Mucosa of rectum (tissue), 2 donors: Measurements from ENCODE around the gene CRYZL1.
"Not testable (repeated sequence)": the region's sequence is repeated elsewhere in the genome, so short reads cannot be mapped to it uniquely, and the experiment has no call there.

Source experiments
- H3K27ac ChIP-seq, 2 donors: one replicate each; pipeline ENCODE4 v1.7.0; 2013; ENCODE audit warnings: inconsistent platforms in 2 of 2, low read depth in 2 of 2, low read length in 2 of 2
- H3K27me3 ChIP-seq, 2 donors: one replicate each; pipeline ENCODE4 v1.7.0; 2013; ENCODE audit warnings: low read length in 2 of 2; ENCODE audit not compliant: control insufficient read depth in 2 of 2, insufficient read depth in 2 of 2
- H3K36me3 ChIP-seq, 2 donors: one replicate each; pipeline ENCODE4 v1.7.0; 2013; ENCODE audit warnings: low read length in 2 of 2; ENCODE audit not compliant: control insufficient read depth in 2 of 2, insufficient read depth in 2 of 2
- H3K4me1 ChIP-seq, 2 donors: one replicate each; pipeline ENCODE4 v1.7.0; 2013; ENCODE audit warnings: low read length in 2 of 2, mild to moderate bottlenecking in 1 of 2; ENCODE audit not compliant: control insufficient read depth in 2 of 2, insufficient read depth in 2 of 2
- H3K4me3 ChIP-seq, 2 donors: one replicate each; pipeline ENCODE4 v1.7.0; 2013; ENCODE audit warnings: low read length in 2 of 2
- H3K9ac ChIP-seq, 2 donors: one replicate each; pipeline ENCODE4 v1.7.0; 2013; ENCODE audit warnings: low read length in 2 of 2, low read depth in 1 of 2, mild to moderate bottlenecking in 1 of 2
- H3K9me3 ChIP-seq, 2 donors: one replicate each; pipeline ENCODE4 v1.7.0; 2013; ENCODE audit warnings: low read length in 2 of 2; ENCODE audit not compliant: control insufficient read depth in 2 of 2
- donor health status: healthy.
- donor health status: Normal muscosa, but diverticular disease.

CRYZL1 gene

DNA sequence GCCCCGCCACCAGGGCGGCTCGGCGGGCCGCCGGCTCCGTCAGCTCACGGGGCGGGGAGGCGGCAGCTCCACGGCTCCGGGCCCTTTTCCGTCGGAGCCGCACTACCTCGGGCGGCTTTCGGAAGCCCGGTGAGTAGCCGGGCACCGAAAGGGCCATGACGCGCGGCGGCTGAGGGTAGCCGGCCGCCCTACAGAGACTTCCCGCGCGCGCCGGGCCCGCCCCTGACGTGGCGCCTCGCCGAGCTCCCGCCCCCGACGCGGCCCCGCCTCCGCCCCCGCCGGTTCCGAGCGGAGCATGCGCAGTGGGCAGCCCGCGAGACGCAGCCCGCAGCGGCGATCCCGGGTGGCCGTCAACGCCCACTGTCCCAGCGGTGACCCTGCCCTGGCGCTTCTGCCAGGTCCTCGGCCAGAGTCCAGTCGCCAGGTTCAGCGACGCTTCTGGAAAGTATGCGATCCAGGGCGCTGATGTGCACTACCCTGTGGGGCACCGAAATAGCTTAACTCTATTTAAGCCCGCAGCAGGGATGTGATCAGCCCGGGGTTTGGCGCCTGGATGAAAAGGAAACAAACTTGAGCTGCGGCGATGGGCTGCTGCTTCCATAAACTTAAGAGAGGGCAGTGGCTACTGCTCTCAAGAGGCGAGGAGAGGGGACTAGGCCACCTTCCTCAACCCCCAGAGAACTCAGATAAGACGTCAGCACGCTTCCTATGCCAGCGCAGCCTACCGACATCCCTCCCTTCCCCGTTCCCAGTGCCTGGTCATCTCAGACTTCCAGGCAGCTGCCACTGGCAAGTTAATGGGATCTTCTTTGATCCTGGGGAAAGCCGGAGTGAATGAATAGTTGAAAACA, 52.8 kb downstream of the CRYZL1 start, which contains the start of gene DONSON:
DONSON (minus strand) TSS at position 200 of the 851 bp plus-strand sequence; CDS start at position 157, 43 bp downstream.
- H3K4me1 ChIP-seq, result peaks cover 0 to 11% of the 10 kb centered on the region in 2 donors
- peak within 1 kb of the TSS; percentile 84 to 93 for H3K4me3 ChIP-seq
- no peaks in the 10 kb centered on the region for H3K9me3 ChIP-seq
- peak within 1 kb of the TSS; percentile 73 to 83 for H3K27ac ChIP-seq
- peak within 1 kb of the TSS; percentile 73 to 87 for H3K9ac ChIP-seq
- no peaks in the 10 kb centered on the region for H3K36me3 ChIP-seq
- no peaks in the 10 kb centered on the region for H3K27me3 ChIP-seq

DNA sequence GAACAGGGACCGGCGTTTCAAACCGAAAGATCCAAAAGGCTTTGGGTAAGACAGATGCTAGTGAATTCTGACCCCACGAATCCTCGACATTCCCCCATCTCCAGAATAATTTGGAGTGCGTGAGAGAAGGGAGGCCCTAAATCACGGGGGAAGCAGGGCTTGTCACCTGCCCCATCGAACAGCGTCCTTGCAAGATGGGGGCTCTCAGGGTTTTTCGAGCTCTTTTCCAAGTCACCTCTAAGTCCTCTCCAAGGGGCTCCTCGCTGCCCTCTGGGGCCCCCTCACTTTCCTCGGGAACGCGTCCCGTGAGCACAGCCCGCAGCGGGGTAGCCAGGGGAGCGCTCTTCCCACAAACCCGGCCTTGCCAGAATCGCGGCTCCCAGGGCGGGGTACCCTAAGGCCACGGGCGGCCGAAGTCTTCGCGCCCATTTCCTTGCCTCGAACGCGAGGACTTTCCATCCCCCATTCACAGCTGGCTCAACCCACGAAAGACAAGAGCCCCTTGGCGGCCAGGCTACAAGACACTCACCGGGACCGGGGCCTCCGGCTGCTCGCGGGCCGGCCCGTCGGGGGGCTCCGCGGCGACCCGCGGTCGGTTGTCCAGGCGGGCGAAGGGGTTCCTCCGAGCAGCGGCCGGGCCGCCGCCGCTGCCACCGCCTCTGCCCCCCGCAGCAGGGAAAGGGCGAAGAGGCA, 53.6 kb downstream of the CRYZL1 start:
- Histone ChIP-seq H3K27ac (peak overlapping the region; percentile 67 to 83), H3K27me3 (no peaks in the 10 kb centered on the region), H3K9ac (peak overlapping the region; percentile 68 to 73), H3K36me3 (no peaks in the 10 kb centered on the region), H3K4me1 (peaks cover 0 to 11% of the 10 kb centered on the region in 2 donors), H3K4me3 (peak overlapping the region; percentile 84 to 93), H3K9me3 (no peaks in the 10 kb centered on the region)

- no peaks in the 10 kb centered on the region for H3K9me3 ChIP-seq
- peaks cover 0 to 11% of the 10 kb centered on the region in 2 donors for H3K4me1 ChIP-seq
- no peak overlapping the region for H3K27ac ChIP-seq
- peaks cover 0 to 2% of the 10 kb centered on the region in 2 donors for H3K36me3 ChIP-seq
- H3K4me3 ChIP-seq, result no peak overlapping the region
- no peaks in the 10 kb centered on the region for H3K27me3 ChIP-seq
- H3K9ac ChIP-seq, result no peak overlapping the region
Measured at GRCh38 chr21:33586927-33587326, 54.6 kb downstream of the CRYZL1 start.

DNA sequence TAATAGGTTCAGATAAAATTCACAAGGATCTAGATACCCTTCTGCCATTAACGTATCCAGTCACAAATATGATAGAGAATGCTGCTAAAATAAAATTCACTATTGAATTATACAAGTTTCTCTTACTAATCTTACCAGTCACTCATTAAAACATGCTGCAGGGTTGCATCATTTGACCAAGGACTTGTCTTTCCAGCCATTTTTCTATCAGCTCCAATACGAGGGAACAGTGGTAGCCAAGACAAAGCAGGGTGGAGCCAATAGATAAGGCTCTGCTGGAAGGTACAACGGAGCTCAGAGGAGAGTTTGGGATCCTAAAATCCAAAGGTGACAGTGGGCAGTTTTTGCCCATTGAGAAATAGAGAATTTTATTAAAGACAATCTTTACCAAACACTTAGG, 57.1 kb downstream of the CRYZL1 start:
- peaks cover 0 to 4% of the 10 kb centered on the region in 2 donors for H3K36me3 ChIP-seq
- no peak overlapping the region for H3K27ac ChIP-seq
- H3K27me3 ChIP-seq, result no peaks in the 10 kb centered on the region
- no peak overlapping the region for H3K9ac ChIP-seq
- peaks cover 0 to 10% of the 10 kb centered on the region in 2 donors for H3K4me1 ChIP-seq
- no peaks in the 10 kb centered on the region for H3K9me3 ChIP-seq
- H3K4me3 ChIP-seq, result no peak overlapping the region

DNA sequence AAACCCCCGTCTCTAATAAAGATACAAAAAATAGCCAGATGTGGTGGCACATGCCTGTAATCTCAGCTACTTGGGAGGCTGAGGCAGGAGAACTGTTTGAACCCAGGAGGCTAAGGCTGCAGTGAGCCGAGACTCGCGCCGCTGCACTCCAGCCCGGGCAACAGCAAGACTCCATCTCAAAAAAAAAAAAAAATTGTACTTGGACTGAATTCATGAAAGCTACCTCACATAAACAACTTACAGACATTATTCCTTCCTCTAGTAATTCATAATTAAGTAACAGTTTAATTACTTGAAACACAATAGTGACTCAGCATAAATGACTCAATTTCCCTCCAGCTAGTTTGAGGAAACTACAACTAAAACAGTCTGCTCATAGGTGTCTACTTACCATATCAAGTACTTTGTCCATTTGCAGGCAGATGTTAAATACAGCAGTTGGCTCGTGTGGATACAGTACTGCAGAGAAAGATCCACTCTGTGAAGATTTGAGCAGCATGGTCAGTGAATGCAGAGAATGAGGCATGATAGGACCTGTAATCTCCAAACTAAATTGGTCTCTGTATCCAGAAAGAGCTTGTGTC, 62.5 kb downstream of the CRYZL1 start:
- Histone ChIP-seq H3K4me1 (no peaks in the 10 kb centered on the region), H3K9me3 (no peaks in the 10 kb centered on the region), H3K9ac (no peak overlapping the region), H3K27me3 (no peaks in the 10 kb centered on the region), H3K4me3 (no peak overlapping the region), H3K27ac (no peak overlapping the region), H3K36me3 (peaks cover 26 to 31% of the 10 kb centered on the region in 2 donors)

DNA sequence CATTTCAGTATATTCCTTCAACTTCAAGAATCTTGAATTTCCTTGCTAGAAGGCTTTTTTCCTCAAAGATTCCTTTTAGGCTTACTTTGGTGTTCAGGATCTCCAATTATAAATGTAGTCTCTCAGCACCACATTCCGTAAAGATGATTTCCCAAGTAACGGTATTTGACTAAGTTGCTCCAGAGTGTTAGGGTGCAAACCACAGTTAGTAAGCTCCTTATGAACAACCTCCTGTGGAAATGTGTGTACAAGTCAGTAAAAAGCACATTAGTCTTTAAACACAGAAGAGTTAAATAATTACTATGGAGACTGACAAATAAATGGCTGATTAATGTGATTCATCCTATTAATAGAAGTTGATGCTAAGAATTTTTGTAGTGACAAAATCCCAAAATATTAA, 63.3 kb downstream of the CRYZL1 start:
- Histone ChIP-seq H3K27ac (no peak overlapping the region), H3K36me3 (peaks cover 33 to 36% of the 10 kb centered on the region in 2 donors), H3K9me3 (no peaks in the 10 kb centered on the region), H3K4me1 (no peaks in the 10 kb centered on the region), H3K9ac (no peak overlapping the region), H3K4me3 (no peak overlapping the region), H3K27me3 (no peaks in the 10 kb centered on the region)

DNA sequence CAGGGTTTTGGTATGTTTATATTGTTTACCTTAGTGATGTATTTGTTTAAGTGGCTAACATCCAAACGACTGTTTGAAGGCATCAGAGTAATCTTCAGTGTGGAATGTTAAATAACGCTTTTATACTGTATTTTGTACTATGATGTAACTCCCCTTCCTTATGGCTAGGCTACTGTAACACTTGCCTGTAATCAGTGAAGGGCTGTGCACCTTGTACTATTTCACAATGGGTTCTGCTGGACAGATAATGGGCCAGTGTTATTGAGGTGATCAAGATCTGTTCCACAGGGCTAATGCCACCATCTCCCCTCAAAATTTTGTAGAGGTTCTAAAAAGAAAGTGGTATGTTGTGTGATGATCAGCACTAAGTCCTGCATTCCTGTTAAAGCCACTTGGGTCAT, 64.8 kb downstream of the CRYZL1 start:
- not testable (repeated sequence) for H3K27ac ChIP-seq, H3K27me3 ChIP-seq, H3K4me1 ChIP-seq, H3K4me3 ChIP-seq, H3K9me3 ChIP-seq, H3K9ac ChIP-seq
- H3K36me3 ChIP-seq, result peaks cover 43 to 44% of the 10 kb centered on the region in 2 donors

- Histone ChIP-seq H3K4me1 (no peaks in the 10 kb centered on the region), H3K4me3 (no peak overlapping the region), H3K9me3 (no peaks in the 10 kb centered on the region), H3K9ac (no peak overlapping the region), H3K27ac (no peak overlapping the region), H3K27me3 (no peaks in the 10 kb centered on the region), H3K36me3 (peaks cover 64 to 65% of the 10 kb centered on the region in 2 donors)
Measured at GRCh38 chr21:33572350-33572749, 69.2 kb downstream of the CRYZL1 start.

DNA sequence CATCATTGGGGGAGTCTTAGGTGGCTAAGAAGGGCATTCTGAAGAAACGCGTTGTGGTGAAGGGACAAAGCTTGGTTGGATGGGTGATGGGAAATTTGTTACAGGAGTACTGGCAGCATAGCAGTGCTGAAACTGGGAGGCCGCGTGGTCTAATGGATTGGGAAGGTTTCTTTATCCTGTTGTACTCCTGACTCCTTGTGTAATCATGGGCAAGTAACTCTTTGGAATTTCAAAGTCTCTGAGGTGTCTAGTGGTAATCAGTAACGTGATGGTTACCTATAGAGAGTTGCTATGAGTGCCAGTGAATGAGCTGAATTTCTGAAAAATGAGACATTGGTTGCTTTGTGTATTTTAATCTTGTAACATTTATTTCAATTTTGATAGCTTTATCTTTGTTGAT, 71.5 kb downstream of the CRYZL1 start:
- H3K27me3 ChIP-seq, result no peaks in the 10 kb centered on the region
- H3K4me1 ChIP-seq, result no peaks in the 10 kb centered on the region
- H3K9ac ChIP-seq, result no peak overlapping the region
- H3K9me3 ChIP-seq, result no peaks in the 10 kb centered on the region
- H3K27ac ChIP-seq, result no peak overlapping the region
- H3K36me3 ChIP-seq, result peaks cover 50 to 56% of the 10 kb centered on the region in 2 donors
- no peak overlapping the region for H3K4me3 ChIP-seq

- Histone ChIP-seq H3K9me3 (no peaks in the 10 kb centered on the region), H3K4me3 (no peak overlapping the region), H3K27ac (no peak overlapping the region), H3K36me3 (peaks cover 41 to 48% of the 10 kb centered on the region in 2 donors), H3K27me3 (no peaks in the 10 kb centered on the region), H3K9ac (no peak overlapping the region), H3K4me1 (no peaks in the 10 kb centered on the region)
Measured at GRCh38 chr21:33568448-33568847, 73.1 kb downstream of the CRYZL1 start.
